ENCODE measurements around the gene OR10A6. TPM values are rescaled to one million over a fixed set of nuclear protein-coding genes. Genes with fewer than 3 reads are reported as not detected.

Gene OR10A6
- polyA plus RNA-seq, 1 donor from 2014 or later = not detected

- Histone ChIP-seq H3K9ac (ENCODE audit: low read length) (no peak overlapping the region), H3K36me3 (ENCODE audit: insufficient read depth, low read length) (no peaks in the 10 kb centered on the region), H3F3A (ENCODE audit: insufficient read depth, low read length, poor library complexity, severe bottlenecking) (no peaks in the 10 kb centered on the region), H2AFZ (ENCODE audit: low read depth, low read length) (no peak overlapping the region), H3K27ac (ENCODE audit: low read length) (no peak overlapping the region), H3K79me2 (replicated peaks; ENCODE audit: insufficient read depth, low read length) (no peaks in the 10 kb centered on the region), H4K20me1 (ENCODE audit: insufficient read depth) (no peaks in the 10 kb centered on the region), H3K4me3 (ENCODE audit: low read length) (no peak overlapping the region), H3K9me2 (ENCODE audit: insufficient read depth, low read length) (no peaks in the 10 kb centered on the region), H3K27me3 (ENCODE audit: insufficient read depth, low read depth, low read length) (no peaks in the 10 kb centered on the region), H3K9me3 (ENCODE audit: low read length) (no peaks in the 10 kb centered on the region), H3K4me2 (ENCODE audit: low read length) (no peak overlapping the region)
- TF ChIP-seq SMC3 (conservative IDR thresholded peaks at IDR 0.05; ENCODE audit: poor library complexity) = no peak
- no peak for TF ChIP-seq RAD21 (conservative IDR thresholded peaks at IDR 0.05)
- TF ChIP-seq CTCF (IDR thresholded peaks at IDR 0.05; ENCODE audit: poor library complexity, severe bottlenecking) = no peak
- TF ChIP-seq REST (IDR thresholded peaks at IDR 0.05; ENCODE audit: borderline replicate concordance) = no peak
- TF ChIP-seq POLR2AphosphoS5 (IDR thresholded peaks at IDR 0.05) = no peak
- no peak for TF ChIP-seq TAF1 (IDR thresholded peaks at IDR 0.05; ENCODE audit: low read depth)
- TF ChIP-seq EZH2 (IDR thresholded peaks at IDR 0.05; ENCODE audit: borderline replicate concordance, insufficient read depth, low read length, poor library complexity, severe bottlenecking) = no peak
- TF ChIP-seq EP300 (conservative IDR thresholded peaks at IDR 0.05; ENCODE audit: poor library complexity, severe bottlenecking) = no peak
- no peak for TF ChIP-seq MXI1 (conservative IDR thresholded peaks at IDR 0.05; ENCODE audit: poor library complexity, severe bottlenecking)
These were observed 25.5 kb downstream of the OR10A6 start for GRCh38 chr11:7905549-7905948.

GRCh38 chr11:7904917-7905316 lies 26.2 kb downstream of the OR10A6 start:
- TF ChIP-seq EP300 (conservative IDR thresholded peaks at IDR 0.05; ENCODE audit: poor library complexity, severe bottlenecking) = no peak
- no peak for TF ChIP-seq EZH2 (IDR thresholded peaks at IDR 0.05; ENCODE audit: borderline replicate concordance, insufficient read depth, low read length, poor library complexity, severe bottlenecking)
- TF ChIP-seq MXI1 (conservative IDR thresholded peaks at IDR 0.05; ENCODE audit: poor library complexity, severe bottlenecking) = no peak
- TF ChIP-seq POLR2AphosphoS5 (IDR thresholded peaks at IDR 0.05) = no peak
- Histone ChIP-seq H3K27ac (ENCODE audit: low read length) (no peak overlapping the region), H3K36me3 (ENCODE audit: insufficient read depth, low read length) (no peaks in the 10 kb centered on the region), H3K9ac (ENCODE audit: low read length) (no peak overlapping the region), H2AFZ (ENCODE audit: low read depth, low read length) (no peak overlapping the region), H3K4me2 (ENCODE audit: low read length) (no peak overlapping the region), H3F3A (ENCODE audit: insufficient read depth, low read length, poor library complexity, severe bottlenecking) (no peaks in the 10 kb centered on the region), H3K9me2 (ENCODE audit: insufficient read depth, low read length) (no peaks in the 10 kb centered on the region), H3K27me3 (ENCODE audit: insufficient read depth, low read depth, low read length) (no peaks in the 10 kb centered on the region), H3K4me3 (ENCODE audit: low read length) (no peak overlapping the region), H4K20me1 (ENCODE audit: insufficient read depth) (no peaks in the 10 kb centered on the region), H3K79me2 (replicated peaks; ENCODE audit: insufficient read depth, low read length) (no peaks in the 10 kb centered on the region), H3K9me3 (ENCODE audit: low read length) (no peaks in the 10 kb centered on the region)

All from neural cell (in vitro differentiated cells).